WTC11 (cell line): ENCODE measurements around the gene GABRG3. TPM values are rescaled to one million over a fixed set of nuclear protein-coding genes. Genes with fewer than 3 reads are reported as not detected.

Experiments used
- ATAC-seq: fragments of 200-7000 bp; cut with Tn5 transposase; 2 replicates; pipeline ENCODE4 v1.10.0; 2021; ENCODE audit warnings: mild to moderate bottlenecking, moderate library complexity
- CTCF ChIA-PET: fragments of 300-600 bp; sonication (Branson Sonifier 250); formaldehyde crosslinking; loops from one replicate; lab custom pipeline; 2021; ENCODE audit warnings: antibody characterized with exemption; lab: Charles Lee
- POLR2A ChIA-PET: fragments of 350-600 bp; sonication (Branson Sonifier 250); formaldehyde crosslinking; loops from one replicate; lab custom pipeline; 2021; ENCODE audit warnings: antibody characterized with exemption; lab: Charles Lee
- DNase-seq: peaks from one replicate; pipeline ENCODE4 v3.0.0; 2021; ENCODE audit warnings: low spot score
- H3K27ac Mint-ChIP-seq: 2 replicates; pipeline ENCODE4 v1.8.0; 2021; ENCODE audit warnings: mixed read lengths
- H3K27me3 Mint-ChIP-seq: 2 replicates; pipeline ENCODE4 v1.8.0; 2021; ENCODE audit warnings: low read depth, mild to moderate bottlenecking, moderate library complexity, mixed read lengths
- H3K36me3 Mint-ChIP-seq: 2 replicates; pipeline ENCODE4 v1.8.0; 2021; ENCODE audit warnings: mixed read lengths
- H3K4me1 Mint-ChIP-seq: 2 replicates; pipeline ENCODE4 v1.8.0; 2022; ENCODE audit warnings: mixed read lengths
- H3K4me3 Mint-ChIP-seq: 2 replicates; pipeline ENCODE4 v1.8.0; 2021; ENCODE audit warnings: mild to moderate bottlenecking, moderate library complexity, mixed read lengths
- H3K9me3 Mint-ChIP-seq: 2 replicates; pipeline ENCODE4 v1.8.0; 2021; ENCODE audit warnings: mixed read lengths
- ESRRA ChIP-seq: sonication (generic); formaldehyde crosslinking; IDR thresholded peaks from 2 replicates; pipeline ENCODE4 v1.8.1; 2022; ENCODE audit warnings: mild to moderate bottlenecking, missing genetic modification reagents, borderline replicate concordance
- ETV6 ChIP-seq: sonication (generic); formaldehyde crosslinking; IDR thresholded peaks from 2 replicates; pipeline ENCODE4 v1.8.1; 2022; ENCODE audit warnings: mild to moderate bottlenecking, missing genetic modification reagents
- HMGXB4 ChIP-seq: sonication (generic); formaldehyde crosslinking; IDR thresholded peaks from 2 replicates; pipeline ENCODE4 v1.8.1; 2023; ENCODE audit warnings: mild to moderate bottlenecking, moderate library complexity, missing genetic modification reagents
- JAZF1 ChIP-seq: fragments of 250-450 bp; sonication (Bioruptor Pico); IDR thresholded peaks from 2 replicates; pipeline ENCODE4 v1.9.0; 2021; ENCODE audit warnings: moderate library complexity, mild to moderate bottlenecking, inconsistent platforms
- JUN ChIP-seq: sonication (generic); formaldehyde crosslinking; IDR thresholded peaks from 2 replicates; pipeline ENCODE4 v1.8.0; 2023; ENCODE audit warnings: mild to moderate bottlenecking, missing genetic modification reagents
- KAT7 ChIP-seq: sonication (generic); formaldehyde crosslinking; IDR thresholded peaks from 2 replicates; pipeline ENCODE4 v1.8.1; 2023; ENCODE audit warnings: missing genetic modification reagents, mild to moderate bottlenecking, borderline replicate concordance
- MAX ChIP-seq: sonication (generic); formaldehyde crosslinking; IDR thresholded peaks from 2 replicates; pipeline ENCODE4 v1.8.0; 2022; ENCODE audit warnings: mild to moderate bottlenecking, missing genetic modification reagents
- MYBL2 ChIP-seq: sonication (generic); formaldehyde crosslinking; IDR thresholded peaks from 2 replicates; pipeline ENCODE4 v1.8.1; 2023; ENCODE audit warnings: mild to moderate bottlenecking, moderate library complexity, missing genetic modification reagents
- NR2C2 ChIP-seq: sonication (generic); formaldehyde crosslinking; IDR thresholded peaks from 2 replicates; pipeline ENCODE4 v1.8.0; 2022; ENCODE audit warnings: mild to moderate bottlenecking, missing genetic modification reagents
- RORB ChIP-seq: fragments of 250-450 bp; sonication (Bioruptor Pico); IDR thresholded peaks from 2 replicates; pipeline ENCODE4 v1.9.0; 2021; ENCODE audit warnings: mild to moderate bottlenecking
- SOX15 ChIP-seq: fragments of 250-450 bp; sonication (Bioruptor Pico); IDR thresholded peaks from 2 replicates; pipeline ENCODE4 v1.9.0; 2021; ENCODE audit warnings: mild to moderate bottlenecking
- ZNF232 ChIP-seq: sonication (generic); formaldehyde crosslinking; IDR thresholded peaks from 2 replicates; pipeline ENCODE4 v1.8.0; 2022; ENCODE audit warnings: mild to moderate bottlenecking, missing genetic modification reagents
- ZNF423 ChIP-seq: fragments of 250-450 bp; sonication (Bioruptor Pico); IDR thresholded peaks from 2 replicates; pipeline ENCODE4 v2.1.2; 2022; ENCODE audit warnings: mild to moderate bottlenecking, moderate library complexity
- total RNA-seq: library from RNA; stranded (reverse); gene quantifications from 3 replicates; pipeline ENCODE4 v1.2.3, GENCODE V29; 2021
- TF ChIP-seq, protein P1 (sequence below): sonication (generic); formaldehyde crosslinking; IDR thresholded peaks from 2 replicates; pipeline ENCODE4 v1.8.0; 2023; ENCODE audit warnings: missing genetic modification reagents, mild to moderate bottlenecking, borderline replicate concordance
- TF ChIP-seq, protein P2 (sequence below): sonication (generic); formaldehyde crosslinking; IDR thresholded peaks from 2 replicates; pipeline ENCODE4 v1.8.1; 2023; ENCODE audit warnings: mild to moderate bottlenecking, missing genetic modification reagents, moderate library complexity
- TF ChIP-seq, protein P3 (sequence below): sonication (generic); formaldehyde crosslinking; IDR thresholded peaks from 2 replicates; pipeline ENCODE4 v1.8.1; 2022; ENCODE audit warnings: low read depth, mild to moderate bottlenecking, moderate library complexity, missing genetic modification reagents, borderline replicate concordance
- TF ChIP-seq, protein P4 (sequence below): sonication (generic); formaldehyde crosslinking; IDR thresholded peaks from 2 replicates; pipeline ENCODE4 v1.8.0; 2022; ENCODE audit warnings: missing genetic modification reagents

Gene GABRG3
- total RNA-seq, 1 experiment from 2014 or later = 0.72 TPM

DNA sequence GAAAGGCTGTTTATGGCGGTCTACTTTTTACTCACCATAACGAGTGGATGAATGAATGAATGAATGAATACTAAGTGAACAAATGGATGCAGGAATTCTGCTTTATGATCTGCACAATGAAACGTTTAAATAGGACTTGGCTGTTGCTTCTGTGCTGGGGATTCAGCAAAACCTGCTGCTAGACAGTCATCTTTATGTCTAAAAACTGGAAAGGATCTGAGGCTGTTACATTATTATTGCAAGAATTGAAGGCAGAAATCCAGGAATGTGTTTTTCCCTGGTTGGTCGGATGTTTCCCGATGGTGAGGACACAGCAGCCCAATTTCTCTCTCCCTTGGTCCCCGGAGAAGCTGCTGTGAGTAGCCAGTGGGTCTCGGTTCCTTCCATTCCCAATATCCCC lies 94.2 kb downstream of the GABRG3 start:
- DNase-seq (no peak), ATAC-seq (no peak)
- peaks cover 3% of the 10 kb centered on the region for H3K4me1 Mint-ChIP-seq
- H3K36me3 Mint-ChIP-seq = peaks cover 6% of the 10 kb centered on the region
- no peak for TF ChIP-seq ZNF232 (CRISPR knock-in tag)
- no peak for TF ChIP-seq JAZF1 (CRISPR knock-in tag)
- TF ChIP-seq NR2C2 (CRISPR knock-in tag) = no peak
- no peak for TF ChIP-seq MYBL2 (CRISPR knock-in tag)
- TF ChIP-seq JUN (CRISPR knock-in tag) = no peak
- TF ChIP-seq SOX15 = no peak
- TF ChIP-seq ESRRA (CRISPR knock-in tag) = no peak
- TF ChIP-seq, protein P1, sequence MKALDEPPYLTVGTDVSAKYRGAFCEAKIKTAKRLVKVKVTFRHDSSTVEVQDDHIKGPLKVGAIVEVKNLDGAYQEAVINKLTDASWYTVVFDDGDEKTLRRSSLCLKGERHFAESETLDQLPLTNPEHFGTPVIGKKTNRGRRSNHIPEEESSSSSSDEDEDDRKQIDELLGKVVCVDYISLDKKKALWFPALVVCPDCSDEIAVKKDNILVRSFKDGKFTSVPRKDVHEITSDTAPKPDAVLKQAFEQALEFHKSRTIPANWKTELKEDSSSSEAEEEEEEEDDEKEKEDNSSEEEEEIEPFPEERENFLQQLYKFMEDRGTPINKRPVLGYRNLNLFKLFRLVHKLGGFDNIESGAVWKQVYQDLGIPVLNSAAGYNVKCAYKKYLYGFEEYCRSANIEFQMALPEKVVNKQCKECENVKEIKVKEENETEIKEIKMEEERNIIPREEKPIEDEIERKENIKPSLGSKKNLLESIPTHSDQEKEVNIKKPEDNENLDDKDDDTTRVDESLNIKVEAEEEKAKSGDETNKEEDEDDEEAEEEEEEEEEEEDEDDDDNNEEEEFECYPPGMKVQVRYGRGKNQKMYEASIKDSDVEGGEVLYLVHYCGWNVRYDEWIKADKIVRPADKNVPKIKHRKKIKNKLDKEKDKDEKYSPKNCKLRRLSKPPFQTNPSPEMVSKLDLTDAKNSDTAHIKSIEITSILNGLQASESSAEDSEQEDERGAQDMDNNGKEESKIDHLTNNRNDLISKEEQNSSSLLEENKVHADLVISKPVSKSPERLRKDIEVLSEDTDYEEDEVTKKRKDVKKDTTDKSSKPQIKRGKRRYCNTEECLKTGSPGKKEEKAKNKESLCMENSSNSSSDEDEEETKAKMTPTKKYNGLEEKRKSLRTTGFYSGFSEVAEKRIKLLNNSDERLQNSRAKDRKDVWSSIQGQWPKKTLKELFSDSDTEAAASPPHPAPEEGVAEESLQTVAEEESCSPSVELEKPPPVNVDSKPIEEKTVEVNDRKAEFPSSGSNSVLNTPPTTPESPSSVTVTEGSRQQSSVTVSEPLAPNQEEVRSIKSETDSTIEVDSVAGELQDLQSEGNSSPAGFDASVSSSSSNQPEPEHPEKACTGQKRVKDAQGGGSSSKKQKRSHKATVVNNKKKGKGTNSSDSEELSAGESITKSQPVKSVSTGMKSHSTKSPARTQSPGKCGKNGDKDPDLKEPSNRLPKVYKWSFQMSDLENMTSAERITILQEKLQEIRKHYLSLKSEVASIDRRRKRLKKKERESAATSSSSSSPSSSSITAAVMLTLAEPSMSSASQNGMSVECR (CRISPR knock-in tag) = no peak
- TF ChIP-seq, protein P2, sequence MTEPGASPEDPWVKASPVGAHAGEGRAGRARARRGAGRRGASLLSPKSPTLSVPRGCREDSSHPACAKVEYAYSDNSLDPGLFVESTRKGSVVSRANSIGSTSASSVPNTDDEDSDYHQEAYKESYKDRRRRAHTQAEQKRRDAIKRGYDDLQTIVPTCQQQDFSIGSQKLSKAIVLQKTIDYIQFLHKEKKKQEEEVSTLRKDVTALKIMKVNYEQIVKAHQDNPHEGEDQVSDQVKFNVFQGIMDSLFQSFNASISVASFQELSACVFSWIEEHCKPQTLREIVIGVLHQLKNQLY = no peak
- TF ChIP-seq RORB (CRISPR knock-in tag) = no peak
- TF ChIP-seq KAT7 (CRISPR knock-in tag) = no peak
- TF ChIP-seq, protein P3, sequence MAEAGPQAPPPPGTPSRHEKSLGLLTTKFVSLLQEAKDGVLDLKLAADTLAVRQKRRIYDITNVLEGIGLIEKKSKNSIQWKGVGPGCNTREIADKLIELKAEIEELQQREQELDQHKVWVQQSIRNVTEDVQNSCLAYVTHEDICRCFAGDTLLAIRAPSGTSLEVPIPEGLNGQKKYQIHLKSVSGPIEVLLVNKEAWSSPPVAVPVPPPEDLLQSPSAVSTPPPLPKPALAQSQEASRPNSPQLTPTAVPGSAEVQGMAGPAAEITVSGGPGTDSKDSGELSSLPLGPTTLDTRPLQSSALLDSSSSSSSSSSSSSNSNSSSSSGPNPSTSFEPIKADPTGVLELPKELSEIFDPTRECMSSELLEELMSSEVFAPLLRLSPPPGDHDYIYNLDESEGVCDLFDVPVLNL (CRISPR knock-in tag) = no peak
- TF ChIP-seq ETV6 (CRISPR knock-in tag) = no peak
- no peak for TF ChIP-seq ZNF423 (CRISPR knock-in tag)
- no peak for TF ChIP-seq MAX (CRISPR knock-in tag)
- TF ChIP-seq, protein P4, sequence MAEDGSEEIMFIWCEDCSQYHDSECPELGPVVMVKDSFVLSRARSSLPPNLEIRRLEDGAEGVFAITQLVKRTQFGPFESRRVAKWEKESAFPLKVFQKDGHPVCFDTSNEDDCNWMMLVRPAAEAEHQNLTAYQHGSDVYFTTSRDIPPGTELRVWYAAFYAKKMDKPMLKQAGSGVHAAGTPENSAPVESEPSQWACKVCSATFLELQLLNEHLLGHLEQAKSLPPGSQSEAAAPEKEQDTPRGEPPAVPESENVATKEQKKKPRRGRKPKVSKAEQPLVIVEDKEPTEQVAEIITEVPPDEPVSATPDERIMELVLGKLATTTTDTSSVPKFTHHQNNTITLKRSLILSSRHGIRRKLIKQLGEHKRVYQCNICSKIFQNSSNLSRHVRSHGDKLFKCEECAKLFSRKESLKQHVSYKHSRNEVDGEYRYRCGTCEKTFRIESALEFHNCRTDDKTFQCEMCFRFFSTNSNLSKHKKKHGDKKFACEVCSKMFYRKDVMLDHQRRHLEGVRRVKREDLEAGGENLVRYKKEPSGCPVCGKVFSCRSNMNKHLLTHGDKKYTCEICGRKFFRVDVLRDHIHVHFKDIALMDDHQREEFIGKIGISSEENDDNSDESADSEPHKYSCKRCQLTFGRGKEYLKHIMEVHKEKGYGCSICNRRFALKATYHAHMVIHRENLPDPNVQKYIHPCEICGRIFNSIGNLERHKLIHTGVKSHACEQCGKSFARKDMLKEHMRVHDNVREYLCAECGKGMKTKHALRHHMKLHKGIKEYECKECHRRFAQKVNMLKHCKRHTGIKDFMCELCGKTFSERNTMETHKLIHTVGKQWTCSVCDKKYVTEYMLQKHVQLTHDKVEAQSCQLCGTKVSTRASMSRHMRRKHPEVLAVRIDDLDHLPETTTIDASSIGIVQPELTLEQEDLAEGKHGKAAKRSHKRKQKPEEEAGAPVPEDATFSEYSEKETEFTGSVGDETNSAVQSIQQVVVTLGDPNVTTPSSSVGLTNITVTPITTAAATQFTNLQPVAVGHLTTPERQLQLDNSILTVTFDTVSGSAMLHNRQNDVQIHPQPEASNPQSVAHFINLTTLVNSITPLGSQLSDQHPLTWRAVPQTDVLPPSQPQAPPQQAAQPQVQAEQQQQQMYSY (CRISPR knock-in tag) = no peak
- TF ChIP-seq, all 79 proteins: peak for 0
- Mint-ChIP-seq H3K4me3 (no peak overlapping the region), H3K27ac (no peak overlapping the region), H3K27me3 (no peaks in the 10 kb centered on the region), H3K9me3 (peaks cover 9% of the 10 kb centered on the region; the same call in 1 of the 2 replicates)
- POLR2A ChIA-PET = no interaction called here
- CTCF ChIA-PET = interaction anchor here (0.9 to 1.3 kb wide), 3 partner anchors 174 to 293 kb away, joined by 3 read pairs; no protein-coding TSS in a partner anchor

DNA sequence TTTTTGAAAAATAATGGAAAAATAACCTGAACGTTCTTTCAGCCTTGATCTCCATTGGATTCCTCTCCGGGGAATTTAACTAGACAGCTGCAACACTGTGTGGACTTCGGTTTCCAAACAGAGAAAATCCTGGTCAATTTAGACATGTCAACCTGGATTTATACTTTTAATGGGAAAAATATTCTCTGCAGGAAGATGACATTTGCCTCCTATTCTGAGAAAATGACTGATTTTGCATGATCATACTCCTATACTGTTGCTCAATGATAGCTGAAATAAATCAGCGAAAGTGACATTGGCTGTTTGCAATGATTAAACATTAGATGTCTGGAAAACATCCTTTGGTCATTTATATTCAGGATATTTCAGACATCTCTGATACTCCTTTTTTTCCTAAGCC lies 94.8 kb downstream of the GABRG3 start:
- ATAC-seq (no peak), DNase-seq (no peak)
- ChIA-PET POLR2A (no interaction called here), CTCF (interaction anchor here (1.1 to 1.3 kb wide), 2 partner anchors 175 to 293 kb away, joined by 3 read pairs; no protein-coding TSS in a partner anchor)
- Mint-ChIP-seq H3K4me3 (no peak overlapping the region), H3K4me1 (peaks cover 9% of the 10 kb centered on the region), H3K36me3 (peaks cover 6% of the 10 kb centered on the region), H3K27ac (no peak overlapping the region), H3K27me3 (no peaks in the 10 kb centered on the region), H3K9me3 (peaks cover 9% of the 10 kb centered on the region; the same call in 1 of the 2 replicates)
- no peak for TF ChIP-seq HMGXB4
- TF ChIP-seq, protein P1 (CRISPR knock-in tag) = no peak
